Nephron progenitor cell (in vitro differentiated cells): ENCODE data around the gene FRMD4A.

Experiments used
- DNase-seq: peaks from one replicate; pipeline ENCODE4 v3.0.0; 2021
- H3K27ac Mint-ChIP-seq: 2 replicates; pipeline ENCODE4 v1.8.0; 2021; ENCODE audit warnings: mild to moderate bottlenecking, moderate library complexity, mixed read lengths
- H3K27me3 Mint-ChIP-seq: 2 replicates; pipeline ENCODE4 v1.8.0; 2021; ENCODE audit warnings: mild to moderate bottlenecking, low read depth, mixed read lengths; ENCODE audit not compliant: poor library complexity
- H3K36me3 Mint-ChIP-seq: 2 replicates; pipeline ENCODE4 v1.8.0; 2021; ENCODE audit warnings: low read depth, mixed read lengths
- H3K4me1 Mint-ChIP-seq: 2 replicates; pipeline ENCODE4 v1.8.0; 2021; ENCODE audit warnings: mixed read lengths
- H3K4me3 Mint-ChIP-seq: 2 replicates; pipeline ENCODE4 v1.8.0; 2021; ENCODE audit warnings: mild to moderate bottlenecking, moderate library complexity, mixed read lengths
- H3K9me3 Mint-ChIP-seq: 2 replicates; pipeline ENCODE4 v1.8.0; 2021; ENCODE audit warnings: mild to moderate bottlenecking, moderate library complexity, mixed read lengths
- TF ChIP-seq, protein P1 (sequence below): fragments of 200-600 bp; sonication (generic); IDR thresholded peaks from 2 replicates; pipeline ENCODE4 v1.5.0; 2021; ENCODE audit warnings: antibody characterized with exemption

The FRMD4A gene

DNA sequence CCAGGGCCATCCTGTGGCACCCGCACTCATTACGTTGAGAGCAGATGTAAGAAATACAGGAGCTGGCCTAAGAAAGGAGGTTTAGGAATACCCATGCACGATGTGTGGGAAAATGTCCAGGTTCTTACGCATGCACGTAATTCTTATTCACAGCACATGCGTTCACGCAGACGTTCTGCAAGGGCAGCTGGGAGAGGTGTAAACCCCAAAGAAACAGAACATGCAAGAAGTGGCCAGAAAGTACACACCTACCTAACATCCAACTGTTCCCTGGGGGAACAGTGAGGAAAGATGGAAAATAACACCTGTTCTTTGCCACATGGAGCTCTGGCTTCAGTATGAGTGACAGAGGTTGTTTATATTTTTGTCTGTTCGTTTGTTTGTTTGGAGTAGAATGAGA is 458.3 kb downstream of the FRMD4A start:
- Mint-ChIP-seq H3K9me3 (no peaks in the 10 kb centered on the region), H3K4me1 (peaks cover 66% of the 10 kb centered on the region), H3K36me3 (peaks cover 18% of the 10 kb centered on the region), H3K4me3 (peak overlapping the region; percentile 9), H3K27ac (peak overlapping the region; percentile 9), H3K27me3 (no peaks in the 10 kb centered on the region)
- TF ChIP-seq, protein P1, sequence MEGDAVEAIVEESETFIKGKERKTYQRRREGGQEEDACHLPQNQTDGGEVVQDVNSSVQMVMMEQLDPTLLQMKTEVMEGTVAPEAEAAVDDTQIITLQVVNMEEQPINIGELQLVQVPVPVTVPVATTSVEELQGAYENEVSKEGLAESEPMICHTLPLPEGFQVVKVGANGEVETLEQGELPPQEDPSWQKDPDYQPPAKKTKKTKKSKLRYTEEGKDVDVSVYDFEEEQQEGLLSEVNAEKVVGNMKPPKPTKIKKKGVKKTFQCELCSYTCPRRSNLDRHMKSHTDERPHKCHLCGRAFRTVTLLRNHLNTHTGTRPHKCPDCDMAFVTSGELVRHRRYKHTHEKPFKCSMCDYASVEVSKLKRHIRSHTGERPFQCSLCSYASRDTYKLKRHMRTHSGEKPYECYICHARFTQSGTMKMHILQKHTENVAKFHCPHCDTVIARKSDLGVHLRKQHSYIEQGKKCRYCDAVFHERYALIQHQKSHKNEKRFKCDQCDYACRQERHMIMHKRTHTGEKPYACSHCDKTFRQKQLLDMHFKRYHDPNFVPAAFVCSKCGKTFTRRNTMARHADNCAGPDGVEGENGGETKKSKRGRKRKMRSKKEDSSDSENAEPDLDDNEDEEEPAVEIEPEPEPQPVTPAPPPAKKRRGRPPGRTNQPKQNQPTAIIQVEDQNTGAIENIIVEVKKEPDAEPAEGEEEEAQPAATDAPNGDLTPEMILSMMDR, result no peak
- no peak for DNase-seq

DNA sequence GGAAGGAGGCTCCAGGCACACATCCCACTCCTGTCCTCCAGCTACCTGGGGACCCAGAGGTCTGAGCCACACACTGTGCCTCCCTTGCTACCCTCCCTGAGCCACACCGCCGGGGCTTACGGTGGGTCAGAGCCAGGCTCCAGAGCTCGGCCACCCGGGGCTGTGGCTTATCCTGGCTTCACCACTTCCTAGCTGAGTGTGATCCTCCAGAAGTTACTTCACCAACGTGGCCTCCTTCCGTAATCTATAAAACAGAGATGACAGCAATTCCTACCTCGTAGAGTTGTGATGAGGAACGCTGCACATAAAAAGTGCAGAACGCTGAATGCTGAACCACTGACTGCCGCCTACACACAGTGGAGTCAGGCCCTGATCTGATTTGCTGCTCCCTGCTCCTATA is 458.9 kb downstream of the FRMD4A start:
- Mint-ChIP-seq H3K4me1 (peaks cover 62% of the 10 kb centered on the region), H3K27ac (peak overlapping the region; percentile 34), H3K36me3 (peaks cover 18% of the 10 kb centered on the region), H3K9me3 (no peaks in the 10 kb centered on the region), H3K27me3 (no peaks in the 10 kb centered on the region), H3K4me3 (no peak overlapping the region)
- TF ChIP-seq, protein P1, result no peak
- DNase-seq, result no peak

DNA sequence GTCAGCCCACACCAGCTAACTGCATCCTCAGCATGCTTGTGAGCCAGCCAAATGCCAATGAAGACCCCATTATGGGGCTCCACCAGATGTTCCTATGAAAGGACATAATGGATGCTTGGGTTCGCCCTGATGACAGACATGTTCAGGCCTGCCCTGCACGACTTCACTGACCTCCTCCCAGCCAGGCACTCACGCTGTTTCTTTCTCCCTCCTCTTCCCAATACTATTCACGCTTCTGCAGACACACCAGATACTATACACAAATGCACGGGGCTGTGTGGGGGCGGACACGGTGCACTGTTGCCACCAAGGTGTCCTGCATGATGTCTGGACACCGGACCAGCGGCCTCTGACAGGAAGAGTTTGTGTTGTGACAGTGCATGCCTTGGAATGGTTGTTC is 459.7 kb downstream of the FRMD4A start:
- Mint-ChIP-seq H3K27ac (peak overlapping the region; percentile 31), H3K4me3 (no peak overlapping the region), H3K4me1 (peaks cover 68% of the 10 kb centered on the region), H3K9me3 (no peaks in the 10 kb centered on the region), H3K36me3 (peaks cover 23% of the 10 kb centered on the region), H3K27me3 (no peaks in the 10 kb centered on the region)
- no peak for DNase-seq
- TF ChIP-seq, protein P1, result no peak

DNA sequence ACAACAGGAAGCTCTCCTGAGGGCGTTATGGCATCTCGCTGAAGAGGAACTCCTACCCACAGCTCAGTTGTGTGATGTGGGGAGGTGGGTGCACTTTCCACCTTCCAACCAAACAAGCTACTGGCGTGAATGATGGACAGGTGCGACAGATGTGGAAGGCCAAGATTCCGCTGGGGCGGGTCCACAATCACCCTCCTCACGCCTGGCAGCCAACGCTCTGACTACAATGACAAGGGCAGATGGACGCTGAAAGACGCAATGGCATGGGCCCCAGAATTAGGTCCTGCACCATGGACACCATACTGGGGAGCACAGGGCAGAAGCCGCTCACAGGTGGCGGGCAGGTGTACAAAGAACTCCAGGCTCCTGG is 461.4 kb downstream of the FRMD4A start:
- TF ChIP-seq, protein P1, result no peak
- H3K9me3 Mint-ChIP-seq, result no peaks in the 10 kb centered on the region
- no peak for DNase-seq
- no peak overlapping the region for H3K4me3 Mint-ChIP-seq
- no peak overlapping the region for H3K27ac Mint-ChIP-seq
- H3K4me1 Mint-ChIP-seq, result peaks cover 57% of the 10 kb centered on the region
- H3K36me3 Mint-ChIP-seq, result peaks cover 32% of the 10 kb centered on the region
- H3K27me3 Mint-ChIP-seq, result no peaks in the 10 kb centered on the region

DNA sequence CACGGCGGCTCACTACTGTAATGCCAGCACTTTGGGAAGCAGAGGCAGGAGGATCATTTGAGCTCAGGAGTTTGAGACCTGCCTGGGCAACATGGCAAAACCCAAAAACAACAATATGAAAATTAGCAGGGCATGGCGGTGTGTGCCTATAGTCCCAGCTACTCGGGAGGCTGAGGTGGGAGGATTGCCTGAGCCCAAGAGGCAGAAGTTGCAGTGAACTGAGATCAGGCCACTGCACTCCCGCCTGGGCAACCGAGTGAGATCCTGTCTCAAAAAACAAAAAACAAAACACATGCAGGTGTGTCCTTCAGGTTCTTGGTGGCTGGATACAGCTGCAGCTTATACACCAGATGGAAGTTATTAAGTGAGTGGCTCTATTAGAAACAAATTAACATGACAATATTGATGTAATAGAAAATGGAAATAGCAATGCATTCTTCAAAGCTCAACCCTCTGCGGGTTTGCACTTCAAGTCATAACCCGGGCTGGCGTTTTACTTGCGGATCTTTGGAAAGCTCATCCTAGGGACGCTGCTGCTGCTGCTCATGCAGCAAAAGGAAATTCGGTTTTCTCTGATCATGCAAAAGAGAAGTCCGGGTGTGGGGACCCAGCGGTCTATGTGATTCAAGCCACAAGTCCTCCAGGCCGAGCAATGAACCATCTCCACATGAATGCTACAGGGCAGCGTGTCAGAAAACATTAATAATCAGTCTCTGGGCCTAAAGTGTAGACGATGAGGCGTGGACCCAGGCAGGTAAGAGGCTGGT is 462.0 kb downstream of the FRMD4A start:
- Mint-ChIP-seq H3K27ac (peak overlapping the region; percentile 80), H3K4me1 (peaks cover 52% of the 10 kb centered on the region), H3K27me3 (peaks cover 3% of the 10 kb centered on the region), H3K4me3 (no peak overlapping the region), H3K36me3 (peaks cover 33% of the 10 kb centered on the region), H3K9me3 (no peaks in the 10 kb centered on the region)
- TF ChIP-seq, protein P1, result no peak
- no peak for DNase-seq

DNA sequence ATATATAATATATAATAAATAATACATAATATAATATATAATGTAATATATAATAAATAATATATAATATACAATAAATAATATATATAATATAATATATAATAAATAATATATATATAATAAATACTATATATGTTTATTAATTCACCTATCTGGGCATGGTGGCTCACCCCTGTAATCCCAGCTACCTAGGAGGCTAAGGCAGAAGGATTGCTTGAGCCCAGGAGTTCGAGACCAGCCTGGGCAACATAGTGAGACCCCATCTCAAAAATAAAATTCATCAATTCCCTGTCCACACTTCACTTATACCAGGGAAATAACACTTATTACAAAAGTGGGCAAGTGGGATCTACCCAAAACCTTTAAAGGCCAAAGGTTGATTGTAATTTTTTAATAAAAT is 462.9 kb downstream of the FRMD4A start:
- Mint-ChIP-seq H3K4me3 (no peak overlapping the region), H3K27me3 (peaks cover 4% of the 10 kb centered on the region), H3K9me3 (no peaks in the 10 kb centered on the region), H3K36me3 (peaks cover 33% of the 10 kb centered on the region), H3K4me1 (peaks cover 43% of the 10 kb centered on the region), H3K27ac (no peak overlapping the region)
- DNase-seq, result no peak
- TF ChIP-seq, protein P1, result no peak
